Measurements from ENCODE around the gene ADGRG7.

ADGRG7 gene

GRCh38 chr3:100609305-100609704 lies at the start of gene ADGRG7:
Gene ADGRG7 (plus strand): TSS chr3:100609601. CDS start chr3:100609857, 256 bp downstream.
- Histone ChIP-seq H3K36me3 (ENCODE audit: control insufficient read depth in 2 of 2, insufficient read depth in 2 of 2, low read length in 2 of 2) (no peaks in the 10 kb centered on the region), H3K4me3 (ENCODE audit: low read length in 2 of 2) (no peak within 1 kb of the TSS), H3K9ac (ENCODE audit: low read length in 2 of 2) (no peak within 1 kb of the TSS), H3K27me3 (ENCODE audit: control insufficient read depth in 1 of 2, insufficient read depth in 2 of 2, low read length in 2 of 2) (peaks cover 0 to 4% of the 10 kb centered on the region in 2 donors), H3K27ac (ENCODE audit: low read length) (no peak within 1 kb of the TSS), H3K9me3 (ENCODE audit: control insufficient read depth in 2 of 2, low read length in 2 of 2) (no peaks in the 10 kb centered on the region), H3K4me1 (ENCODE audit: control insufficient read depth, insufficient read depth, low read length) (no peaks in the 10 kb centered on the region)

- Histone ChIP-seq H3K27me3 (ENCODE audit: control insufficient read depth in 1 of 2, insufficient read depth in 2 of 2, low read length in 2 of 2) (no peaks in the 10 kb centered on the region), H3K4me3 (ENCODE audit: low read length in 2 of 2) (no peak overlapping the region), H3K27ac (ENCODE audit: low read length) (no peak overlapping the region), H3K9ac (ENCODE audit: low read length in 2 of 2) (no peak overlapping the region), H3K9me3 (ENCODE audit: control insufficient read depth in 2 of 2, low read length in 2 of 2) (no peaks in the 10 kb centered on the region), H3K4me1 (ENCODE audit: control insufficient read depth, insufficient read depth, low read length) (no peaks in the 10 kb centered on the region), H3K36me3 (ENCODE audit: control insufficient read depth in 2 of 2, insufficient read depth in 2 of 2, low read length in 2 of 2) (no peaks in the 10 kb centered on the region)
These were observed 49.0 kb upstream of the ADGRG7 start for GRCh38 chr3:100560426-100560825.

- H3K4me3 ChIP-seq (ENCODE audit: low read length in 2 of 2) = no peak overlapping the region
- no peaks in the 10 kb centered on the region for H3K9me3 ChIP-seq (ENCODE audit: control insufficient read depth in 2 of 2, low read length in 2 of 2)
- H3K27ac ChIP-seq (ENCODE audit: low read length) = no peak overlapping the region
- H3K9ac ChIP-seq (ENCODE audit: low read length in 2 of 2) = no peak overlapping the region
- H3K4me1 ChIP-seq (ENCODE audit: control insufficient read depth, insufficient read depth, low read length) = no peaks in the 10 kb centered on the region
- no peaks in the 10 kb centered on the region for H3K27me3 ChIP-seq (ENCODE audit: control insufficient read depth in 1 of 2, insufficient read depth in 2 of 2, low read length in 2 of 2)
- H3K36me3 ChIP-seq (ENCODE audit: control insufficient read depth in 2 of 2, insufficient read depth in 2 of 2, low read length in 2 of 2) = no peaks in the 10 kb centered on the region
These were observed 47.8 kb upstream of the ADGRG7 start for GRCh38 chr3:100561459-100562158.

- Histone ChIP-seq H3K4me3 (ENCODE audit: low read length in 2 of 2) (no peak overlapping the region), H3K27ac (ENCODE audit: low read length) (no peak overlapping the region), H3K27me3 (ENCODE audit: control insufficient read depth in 1 of 2, insufficient read depth in 2 of 2, low read length in 2 of 2) (no peaks in the 10 kb centered on the region), H3K36me3 (ENCODE audit: control insufficient read depth in 2 of 2, insufficient read depth in 2 of 2, low read length in 2 of 2) (no peaks in the 10 kb centered on the region), H3K4me1 (ENCODE audit: control insufficient read depth, insufficient read depth, low read length) (no peaks in the 10 kb centered on the region), H3K9me3 (ENCODE audit: control insufficient read depth in 2 of 2, low read length in 2 of 2) (no peaks in the 10 kb centered on the region), H3K9ac (ENCODE audit: low read length in 2 of 2) (no peak overlapping the region)
These were observed 47.1 kb upstream of the ADGRG7 start for GRCh38 chr3:100562224-100562857.

- Histone ChIP-seq H3K4me3 (ENCODE audit: low read length in 2 of 2) (no peak overlapping the region), H3K4me1 (ENCODE audit: control insufficient read depth, insufficient read depth, low read length) (no peaks in the 10 kb centered on the region), H3K27ac (ENCODE audit: low read length) (no peak overlapping the region), H3K27me3 (ENCODE audit: control insufficient read depth in 1 of 2, insufficient read depth in 2 of 2, low read length in 2 of 2) (no peaks in the 10 kb centered on the region), H3K36me3 (ENCODE audit: control insufficient read depth in 2 of 2, insufficient read depth in 2 of 2, low read length in 2 of 2) (no peaks in the 10 kb centered on the region), H3K9ac (ENCODE audit: low read length in 2 of 2) (no peak overlapping the region), H3K9me3 (ENCODE audit: control insufficient read depth in 2 of 2, low read length in 2 of 2) (no peaks in the 10 kb centered on the region)
These were observed 46.2 kb upstream of the ADGRG7 start for GRCh38 chr3:100563228-100563627.

GRCh38 chr3:100563652-100564211 lies 45.7 kb upstream of the ADGRG7 start:
- no peaks in the 10 kb centered on the region for H3K27me3 ChIP-seq (ENCODE audit: control insufficient read depth in 1 of 2, insufficient read depth in 2 of 2, low read length in 2 of 2)
- H3K4me1 ChIP-seq (ENCODE audit: control insufficient read depth, insufficient read depth, low read length) = no peaks in the 10 kb centered on the region
- H3K9ac ChIP-seq (ENCODE audit: low read length in 2 of 2) = no peak overlapping the region
- no peaks in the 10 kb centered on the region for H3K36me3 ChIP-seq (ENCODE audit: control insufficient read depth in 2 of 2, insufficient read depth in 2 of 2, low read length in 2 of 2)
- no peak overlapping the region for H3K4me3 ChIP-seq (ENCODE audit: low read length in 2 of 2)
- H3K27ac ChIP-seq (ENCODE audit: low read length) = no peak overlapping the region
- no peaks in the 10 kb centered on the region for H3K9me3 ChIP-seq (ENCODE audit: control insufficient read depth in 2 of 2, low read length in 2 of 2)

- Histone ChIP-seq H3K9me3 (ENCODE audit: control insufficient read depth in 2 of 2, low read length in 2 of 2) (no peaks in the 10 kb centered on the region), H3K36me3 (ENCODE audit: control insufficient read depth in 2 of 2, insufficient read depth in 2 of 2, low read length in 2 of 2) (no peaks in the 10 kb centered on the region), H3K9ac (ENCODE audit: low read length in 2 of 2) (no peak overlapping the region), H3K27me3 (ENCODE audit: control insufficient read depth in 1 of 2, insufficient read depth in 2 of 2, low read length in 2 of 2) (no peaks in the 10 kb centered on the region), H3K4me3 (ENCODE audit: low read length in 2 of 2) (no peak overlapping the region), H3K27ac (ENCODE audit: low read length) (no peak overlapping the region), H3K4me1 (ENCODE audit: control insufficient read depth, insufficient read depth, low read length) (no peaks in the 10 kb centered on the region)
These were observed 38.6 kb upstream of the ADGRG7 start for GRCh38 chr3:100570811-100571210.

- Histone ChIP-seq H3K4me1 (ENCODE audit: control insufficient read depth, insufficient read depth, low read length) (no peaks in the 10 kb centered on the region), H3K27me3 (ENCODE audit: control insufficient read depth in 1 of 2, insufficient read depth in 2 of 2, low read length in 2 of 2) (no peaks in the 10 kb centered on the region), H3K4me3 (ENCODE audit: low read length in 2 of 2) (no peak overlapping the region), H3K27ac (ENCODE audit: low read length) (no peak overlapping the region), H3K36me3 (ENCODE audit: control insufficient read depth in 2 of 2, insufficient read depth in 2 of 2, low read length in 2 of 2) (no peaks in the 10 kb centered on the region), H3K9me3 (ENCODE audit: control insufficient read depth in 2 of 2, low read length in 2 of 2) (no peaks in the 10 kb centered on the region), H3K9ac (ENCODE audit: low read length in 2 of 2) (no peak overlapping the region)
These were observed 34.9 kb upstream of the ADGRG7 start for GRCh38 chr3:100574536-100574935.

GRCh38 chr3:100575704-100576103 lies 33.7 kb upstream of the ADGRG7 start:
- H3K27me3 ChIP-seq (ENCODE audit: control insufficient read depth in 1 of 2, insufficient read depth in 2 of 2, low read length in 2 of 2) = no peaks in the 10 kb centered on the region
- H3K4me1 ChIP-seq (ENCODE audit: control insufficient read depth, insufficient read depth, low read length) = no peaks in the 10 kb centered on the region
- no peak overlapping the region for H3K27ac ChIP-seq (ENCODE audit: low read length)
- H3K9ac ChIP-seq (ENCODE audit: low read length in 2 of 2) = no peak overlapping the region
- no peak overlapping the region for H3K4me3 ChIP-seq (ENCODE audit: low read length in 2 of 2)
- H3K9me3 ChIP-seq (ENCODE audit: control insufficient read depth in 2 of 2, low read length in 2 of 2) = no peaks in the 10 kb centered on the region
- no peaks in the 10 kb centered on the region for H3K36me3 ChIP-seq (ENCODE audit: control insufficient read depth in 2 of 2, insufficient read depth in 2 of 2, low read length in 2 of 2)

GRCh38 chr3:100577382-100578008 lies 31.9 kb upstream of the ADGRG7 start:
- no peaks in the 10 kb centered on the region for H3K36me3 ChIP-seq (ENCODE audit: control insufficient read depth in 2 of 2, insufficient read depth in 2 of 2, low read length in 2 of 2)
- H3K27me3 ChIP-seq (ENCODE audit: control insufficient read depth in 1 of 2, insufficient read depth in 2 of 2, low read length in 2 of 2) = no peaks in the 10 kb centered on the region
- H3K9me3 ChIP-seq (ENCODE audit: control insufficient read depth in 2 of 2, low read length in 2 of 2) = no peaks in the 10 kb centered on the region
- no peaks in the 10 kb centered on the region for H3K4me1 ChIP-seq (ENCODE audit: control insufficient read depth, insufficient read depth, low read length)
- H3K9ac ChIP-seq (ENCODE audit: low read length in 2 of 2) = no peak overlapping the region
- H3K27ac ChIP-seq (ENCODE audit: low read length) = no peak overlapping the region
- no peak overlapping the region for H3K4me3 ChIP-seq (ENCODE audit: low read length in 2 of 2)
